HepG2 (cell line): ENCODE measurements around the gene FAM236B. TPM values are rescaled to one million over a fixed set of nuclear protein-coding genes. Genes with fewer than 3 reads are reported as not detected.
"Not testable (repeated sequence)": the region's sequence is repeated elsewhere in the genome, so short reads cannot be mapped to it uniquely, and the experiment has no call there.

Experiments
- ATAC-seq: fragments of 200-7000 bp; cut with Tn5 transposase; 3 replicates; pipeline ENCODE4 v1.9.1; 2020; ENCODE audit warnings: mild to moderate bottlenecking, moderate library complexity
- BruUV-seq: library from RNA; stranded (reverse); fragments of 400-500 nt; replicated peaks from 2 replicates; lab custom pipeline; 2021; lab: Mats Ljungman, UMichigan
- CTCF ChIA-PET: fragments of 300-600 bp; formaldehyde crosslinking; extraction: SDS; loops from one replicate; lab custom pipeline; 2021; ENCODE audit warnings: low total read pairs, inconsistent platforms, low intra/inter-chr PET ratio; lab: Yijun Ruan, JAX
- POLR2A ChIA-PET: fragments of 350-600 bp; sonication (Branson Sonifier 250); formaldehyde crosslinking; loops from one replicate; lab custom pipeline; 2020; ENCODE audit warnings: antibody characterized with exemption, inconsistent platforms; lab: Yijun Ruan, JAX
- DNase-seq: peaks from one replicate; pipeline ENCODE4 v3.0.0-alpha.2; 2015; ENCODE audit warnings: low spot score
- FAIRE-seq: peaks from 3 replicates; lab custom pipeline; 2011; peaks lifted over from hg19 to GRCh38; lab: Jason Lieb, UNC
- H2AFZ ChIP-seq: one replicate; pipeline ENCODE4 v1.6.1; 2011; ENCODE audit warnings: low read length, inconsistent platforms
- H3K27ac ChIP-seq: fragments of 300-600 bp; 3 replicates; pipeline ENCODE4 v1.8.0; 2011; ENCODE audit warnings: mixed run types, mild to moderate bottlenecking, mixed read lengths, low read length, inconsistent platforms; ENCODE audit not compliant: insufficient read depth; ENCODE audit errors: extremely low read length
- H3K27me3 ChIP-seq, 2 experiments: fragments of 200-600 bp in 1 of 2; 2 replicates in 1 of 2; 3 replicates in 1 of 2; pipeline versions ENCODE4 v1.6.0 to v1.8.0; 2011; ENCODE audit warnings: low read length in 2 of 2, mild to moderate bottlenecking in 2 of 2, moderate library complexity in 2 of 2, inconsistent platforms in 1 of 2; ENCODE audit not compliant: insufficient read depth in 2 of 2, control insufficient read depth in 1 of 2
- H3K36me3 ChIP-seq, 2 experiments: fragments of 200-600 bp in 1 of 2; replicated peaks in 1 of 2; 2 replicates in 1 of 2; 3 replicates in 1 of 2; pipeline versions ENCODE4 v1.5.1 to v1.8.0; 2011; ENCODE audit warnings: low read length in 2 of 2, inconsistent platforms in 1 of 2; ENCODE audit not compliant: insufficient read depth in 2 of 2, control insufficient read depth in 1 of 2
- H3K4me1 ChIP-seq: 2 replicates; pipeline ENCODE4 v1.5.1; 2012; ENCODE audit warnings: low read length, inconsistent platforms; ENCODE audit not compliant: insufficient read depth
- H3K4me2 ChIP-seq: 2 replicates; pipeline ENCODE4 v1.6.0; 2011; ENCODE audit warnings: low read depth, low read length, inconsistent platforms
- H3K4me3 ChIP-seq, 3 experiments: fragments of 200-600 bp in 1 of 3; sonication (generic), shearing (Covaris generic) in 1 of 3; replicated peaks in 1 of 3; 2 replicates each; pipeline ENCODE4 v1.5.1; 2011 to 2016; ENCODE audit warnings: low read length in 3 of 3, inconsistent platforms in 2 of 3, low read depth in 2 of 3, mild to moderate bottlenecking in 2 of 3, control low read depth in 1 of 3, mixed read lengths in 1 of 3; ENCODE audit not compliant: insufficient read depth in 1 of 3
- H3K79me2 ChIP-seq: one replicate; pipeline ENCODE4 v1.6.1; 2011; ENCODE audit warnings: low read length, inconsistent platforms; ENCODE audit not compliant: insufficient read depth
- H3K9ac ChIP-seq: 2 replicates; pipeline ENCODE4 v1.6.0; 2011; ENCODE audit warnings: mild to moderate bottlenecking, low read depth, low read length, inconsistent platforms; ENCODE audit not compliant: insufficient read depth
- H3K9me3 ChIP-seq: 2 replicates; pipeline ENCODE4 v1.5.1; 2012; ENCODE audit warnings: mild to moderate bottlenecking, low read length
- H4K20me1 ChIP-seq: 2 replicates; pipeline ENCODE4 v1.6.0; 2011; ENCODE audit warnings: inconsistent platforms, mild to moderate bottlenecking, low read length, moderate library complexity; ENCODE audit not compliant: insufficient read depth
- AHR ChIP-seq: IDR thresholded peaks from 2 replicates; pipeline ENCODE4 v1.6.1; 2018; ENCODE audit warnings: missing genetic modification reagents, missing compliant biosample characterization
- CC2D1A ChIP-seq: sonication (generic); formaldehyde crosslinking; IDR thresholded peaks from 2 replicates; pipeline ENCODE4 v1.8.1; 2023; ENCODE audit warnings: mild to moderate bottlenecking, missing genetic modification reagents
- HNRNPL ChIP-seq: fragments of 200-400 bp; formaldehyde crosslinking; IDR thresholded peaks from 2 replicates; pipeline ENCODE4 v1.6.1; 2017; ENCODE audit warnings: mild to moderate bottlenecking, low read depth, low read length
- RFX3 ChIP-seq: IDR thresholded peaks from 2 replicates; pipeline ENCODE4 v1.6.1; 2016; ENCODE audit warnings: missing biosample characterization, missing genetic modification reagents
- ZNF747 ChIP-seq: sonication (generic); formaldehyde crosslinking; IDR thresholded peaks from 2 replicates; pipeline ENCODE4 v1.8.1; 2023; ENCODE audit warnings: missing genetic modification reagents, mild to moderate bottlenecking, borderline replicate concordance
- WGBS: methylation state at CpG from one replicate; pipeline ENCODE4 v1.1.6; 2017; ENCODE audit warnings: low lambda C conversion rate; 5-methylcytosine and 5-hydroxymethylcytosine counted together
- in situ Hi-C: cut with HindIII; loops from 2 replicates; pipeline ENCODE4 v1.10.0; 2017; ENCODE audit warnings: low pct_unique_long_range_greater_than_20kb; ENCODE audit not compliant: extremely low pct_ligation_motif_present
- intact Hi-C: fragments of 100-400 bp; cut with micrococcal nuclease; formaldehyde crosslinking; loops from one replicate; pipeline ENCODE4 v1.10.0; 2022; ENCODE audit not compliant: unreplicated experiment
- polyA plus RNA-seq, 8 experiments: library from polyadenylated mRNA; depleted of rRNA in 3 of 8; stranded (reverse) in 7 of 8; unstranded in 1 of 8; fragments of >200 nt; fragmentation: Illumina TruSeq in 4 of 8; extraction: Trizol in 4 of 8; gene quantifications; 2 replicates each; pipeline versions ENCODE4 v1.2.1 to v1.2.3, GENCODE V29; 2011 to 2016; ENCODE audit warnings: low read depth in 4 of 8, missing spikeins in 1 of 8, mixed read lengths in 1 of 8; ENCODE audit not compliant: insufficient read depth in 1 of 8
- total RNA-seq, 5 experiments: library from RNA; depleted of rRNA; stranded (reverse); fragments of >200 nt; fragmentation: Illumina TruSeq; extraction: Trizol; gene quantifications; 2 replicates each; pipeline ENCODE4 v1.2.3, GENCODE V29; 2016; ENCODE audit warnings: low read depth in 1 of 5

FAM236B gene
- total and polyA plus RNA-seq, 2 of the 13 experiments (the other 11 are each of a cell fraction or from before 2014, with no cell fraction given), result not detected

- WGBS, result no CpG with 5 or more reads among the region's 3 CpGs
- FAIRE-seq, DNase-seq: not testable (repeated sequence)
Measured at GRCh38 chrX:72748545-72748944, 33.9 kb downstream of the FAM236B start.

GRCh38 chrX:72745546-72745945, 36.9 kb downstream of the FAM236B start:
- ATAC-seq, result not testable (repeated sequence)

More at GRCh38 chrX:72748545-72748944, 33.9 kb downstream of the FAM236B start:
- intact Hi-C loops, CTCF ChIA-PET, BruUV-seq, ATAC-seq, POLR2A ChIA-PET, H3K27ac ChIP-seq, in situ Hi-C loops, H3K4me3 ChIP-seq, H3K27me3 ChIP-seq, H3K9me3 ChIP-seq, H3K4me2 ChIP-seq, H2AFZ ChIP-seq, H4K20me1 ChIP-seq, H3K9ac ChIP-seq, H3K4me1 ChIP-seq, H3K36me3 ChIP-seq, H3K79me2 ChIP-seq: not testable (repeated sequence)

GRCh38 chrX:72735561-72735960, 46.9 kb downstream of the FAM236B start:
- Histone ChIP-seq H3K9ac (no peak overlapping the region), H4K20me1 (no peaks in the 10 kb centered on the region), H2AFZ (no peak overlapping the region), H3K36me3 (no peaks in the 10 kb centered on the region), H3K4me3 (no peak overlapping the region), H3K9me3 (no peaks in the 10 kb centered on the region), H3K4me2 (no peak overlapping the region), H3K27ac (no peak overlapping the region), H3K27me3 (no peaks in the 10 kb centered on the region), H3K79me2 (no peaks in the 10 kb centered on the region), H3K4me1 (no peaks in the 10 kb centered on the region)
- ChIA-PET POLR2A (no interaction called here), CTCF (no interaction called here)
- intact Hi-C loops, result no loop called here
- in situ Hi-C loops, result no loop called here
- 0% methylated on average over 1 of the region's 1 CpG for WGBS
- BruUV-seq, result no TSS peak
- ATAC-seq, result no peak
- DNase-seq, result no peak
- FAIRE-seq, result no peak
- no peak for TF ChIP-seq RFX3
- no peak for TF ChIP-seq ZNF747
- TF ChIP-seq CC2D1A (CRISPR knock-in tag), result no peak
- no peak for TF ChIP-seq AHR (CRISPR knock-in tag)
- no peak for TF ChIP-seq HNRNPL

More at GRCh38 chrX:72745546-72745945, 36.9 kb downstream of the FAM236B start:
- H3K4me3 ChIP-seq, H3K36me3 ChIP-seq, H3K9me3 ChIP-seq, BruUV-seq, in situ Hi-C loops, H3K27me3 ChIP-seq, POLR2A ChIA-PET, intact Hi-C loops, H4K20me1 ChIP-seq, CTCF ChIA-PET, H3K4me1 ChIP-seq, H3K9ac ChIP-seq, H3K4me2 ChIP-seq, H2AFZ ChIP-seq, H3K79me2 ChIP-seq, DNase-seq, H3K27ac ChIP-seq: not testable (repeated sequence)
- WGBS, result no CpG with 5 or more reads among the region's 7 CpGs
- FAIRE-seq, result peak; percentile 88

- H3K4me3 ChIP-seq, H3K79me2 ChIP-seq, H2AFZ ChIP-seq, H3K27me3 ChIP-seq, FAIRE-seq, H3K9ac ChIP-seq, H3K4me1 ChIP-seq, H4K20me1 ChIP-seq, DNase-seq, H3K36me3 ChIP-seq, H3K27ac ChIP-seq, in situ Hi-C loops, H3K4me2 ChIP-seq, POLR2A ChIA-PET, ATAC-seq, intact Hi-C loops, H3K9me3 ChIP-seq, CTCF ChIA-PET, BruUV-seq: not testable (repeated sequence)
- 0% methylated on average over 8 of the region's 8 CpGs for WGBS
Measured at GRCh38 chrX:72733636-72734035, 48.8 kb downstream of the FAM236B start.
